ENCODE results near the gene DNAJC18. TPM values are rescaled to one million over a fixed set of nuclear protein-coding genes. Genes with fewer than 3 reads are reported as not detected.

Gene DNAJC18
- total and polyA plus RNA-seq, 4 donors = 2.2 to 10.7 (median 8.7) TPM

GRCh38 chr5:139461176-139461575 is 21.9 kb upstream of the DNAJC18 start:
- Histone ChIP-seq H3K36me3 (ENCODE audit: control insufficient read depth in 4 of 4, insufficient read depth in 4 of 4, low read length in 4 of 4) (no peaks in the 10 kb centered on the region), H3K27ac (ENCODE audit: low read depth in 1 of 2, low read length in 1 of 2) (peak overlapping the region; percentile 29 to 43), H3K9me3 (ENCODE audit: control insufficient read depth in 4 of 4, insufficient read depth in 3 of 4, low read length in 3 of 4) (no peaks in the 10 kb centered on the region), H3K4me1 (ENCODE audit: control insufficient read depth in 5 of 5, insufficient read depth in 5 of 5, low read length in 5 of 5) (peaks cover 0 to 5% (median 0%) of the 10 kb centered on the region in 5 donors), H3K9ac (ENCODE audit: insufficient read depth in 1 of 2, low read length in 2 of 2) (no peak overlapping the region), H3K4me3 (peak overlapping the region; percentile 25), H3K27me3 (ENCODE audit: control insufficient read depth in 3 of 3, insufficient read depth in 3 of 3, low read length in 2 of 3) (no peaks in the 10 kb centered on the region)
- DNase-seq = no peak
- TF ChIP-seq, protein P1, sequence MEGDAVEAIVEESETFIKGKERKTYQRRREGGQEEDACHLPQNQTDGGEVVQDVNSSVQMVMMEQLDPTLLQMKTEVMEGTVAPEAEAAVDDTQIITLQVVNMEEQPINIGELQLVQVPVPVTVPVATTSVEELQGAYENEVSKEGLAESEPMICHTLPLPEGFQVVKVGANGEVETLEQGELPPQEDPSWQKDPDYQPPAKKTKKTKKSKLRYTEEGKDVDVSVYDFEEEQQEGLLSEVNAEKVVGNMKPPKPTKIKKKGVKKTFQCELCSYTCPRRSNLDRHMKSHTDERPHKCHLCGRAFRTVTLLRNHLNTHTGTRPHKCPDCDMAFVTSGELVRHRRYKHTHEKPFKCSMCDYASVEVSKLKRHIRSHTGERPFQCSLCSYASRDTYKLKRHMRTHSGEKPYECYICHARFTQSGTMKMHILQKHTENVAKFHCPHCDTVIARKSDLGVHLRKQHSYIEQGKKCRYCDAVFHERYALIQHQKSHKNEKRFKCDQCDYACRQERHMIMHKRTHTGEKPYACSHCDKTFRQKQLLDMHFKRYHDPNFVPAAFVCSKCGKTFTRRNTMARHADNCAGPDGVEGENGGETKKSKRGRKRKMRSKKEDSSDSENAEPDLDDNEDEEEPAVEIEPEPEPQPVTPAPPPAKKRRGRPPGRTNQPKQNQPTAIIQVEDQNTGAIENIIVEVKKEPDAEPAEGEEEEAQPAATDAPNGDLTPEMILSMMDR (IDR thresholded peaks at IDR 0.05; ENCODE audit: control extremely low read depth, extremely low read depth) = no peak
- no peak for ATAC-seq (ENCODE audit: insufficient read depth, low FRiP score)
- WGBS, 2 donors = 64 to 81% methylated on average over 7 of the region's 7 CpGs

- TF ChIP-seq, protein P1 (IDR thresholded peaks at IDR 0.05; ENCODE audit: control extremely low read depth, extremely low read depth) = no peak
- H3K9me3 ChIP-seq (ENCODE audit: control insufficient read depth in 4 of 4, insufficient read depth in 3 of 4, low read length in 3 of 4) = no peaks in the 10 kb centered on the region
- WGBS, 2 donors = 59 to 88% methylated on average over 1 of the region's 1 CpG
- no peak overlapping the region for H3K9ac ChIP-seq (ENCODE audit: insufficient read depth in 1 of 2, low read length in 2 of 2)
- no peaks in the 10 kb centered on the region for H3K36me3 ChIP-seq (ENCODE audit: control insufficient read depth in 4 of 4, insufficient read depth in 4 of 4, low read length in 4 of 4)
- peaks cover 0 to 5% (median 0%) of the 10 kb centered on the region in 5 donors for H3K4me1 ChIP-seq (ENCODE audit: control insufficient read depth in 5 of 5, insufficient read depth in 5 of 5, low read length in 5 of 5)
- DNase-seq (no peak), ATAC-seq (ENCODE audit: insufficient read depth, low FRiP score) (no peak)
- peak overlapping the region; percentile 3 for H3K4me3 ChIP-seq
- peak overlapping the region; percentile 29 to 36 for H3K27ac ChIP-seq (ENCODE audit: low read depth in 1 of 2, low read length in 1 of 2)
- H3K27me3 ChIP-seq (ENCODE audit: control insufficient read depth in 3 of 3, insufficient read depth in 3 of 3, low read length in 2 of 3) = no peaks in the 10 kb centered on the region
Observed at GRCh38 chr5:139460455-139460854, 21.1 kb upstream of the DNAJC18 start.

DNA sequence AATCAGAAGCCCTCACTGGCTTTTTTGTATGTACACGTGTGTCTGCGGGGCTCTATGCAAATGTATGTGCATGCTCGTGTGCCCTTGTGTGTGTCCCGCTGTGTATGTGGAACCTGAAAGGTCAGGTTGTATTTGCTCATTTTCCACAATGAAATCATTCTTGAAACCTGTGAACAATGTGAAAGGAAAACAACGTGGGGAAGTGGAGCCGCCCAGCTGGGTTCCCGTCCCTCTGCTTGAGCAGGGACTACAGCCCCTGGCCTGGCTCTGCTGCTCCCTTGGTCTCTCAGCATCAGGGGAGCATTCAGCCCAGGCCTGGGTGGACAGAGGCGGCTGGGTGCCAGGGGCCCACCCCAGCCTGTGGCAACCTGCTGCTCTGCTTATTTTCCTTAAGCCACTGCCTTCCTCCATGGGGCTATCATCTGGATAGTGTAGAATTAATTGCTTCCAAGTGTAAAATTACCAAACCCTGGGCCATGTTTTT is 20.2 kb upstream of the DNAJC18 start:
- TF ChIP-seq, protein P1 (IDR thresholded peaks at IDR 0.05; ENCODE audit: control extremely low read depth, extremely low read depth) = no peak
- Histone ChIP-seq H3K27me3 (ENCODE audit: control insufficient read depth in 3 of 3, insufficient read depth in 3 of 3, low read length in 2 of 3) (no peaks in the 10 kb centered on the region), H3K36me3 (ENCODE audit: control insufficient read depth in 4 of 4, insufficient read depth in 4 of 4, low read length in 4 of 4) (peaks cover 0 to 2% (median 0%) of the 10 kb centered on the region in 4 donors), H3K4me3 (no peak overlapping the region), H3K4me1 (ENCODE audit: control insufficient read depth in 5 of 5, insufficient read depth in 5 of 5, low read length in 5 of 5) (peaks cover 0 to 5% (median 0%) of the 10 kb centered on the region in 5 donors), H3K9me3 (ENCODE audit: control insufficient read depth in 4 of 4, insufficient read depth in 3 of 4, low read length in 3 of 4) (no peaks in the 10 kb centered on the region), H3K27ac (ENCODE audit: low read depth in 1 of 2, low read length in 1 of 2) (peak overlapping the region; percentile 38 to 66), H3K9ac (ENCODE audit: insufficient read depth in 1 of 2, low read length in 2 of 2) (no peak overlapping the region)
- DNase-seq = peak in 2 of 3 donors; percentile 32 to 52
- ATAC-seq (ENCODE audit: insufficient read depth, low FRiP score) = no peak
- 44 to 78% methylated on average over 8 of the region's 8 CpGs for WGBS, 2 donors
